ENCODE data around the gene ASB15.
A peak's percentile ranks its signal among the peaks of the same experiment; 100 is the strongest.
"Not testable (repeated sequence)": the region's sequence is repeated elsewhere in the genome, so short reads cannot be mapped to it uniquely, and the experiment has no call there.

ASB15 gene

GRCh38 chr7:123599766-123600165 lies 1.9 kb upstream of the ASB15 start:
- FAIRE-seq: no peak

DNA sequence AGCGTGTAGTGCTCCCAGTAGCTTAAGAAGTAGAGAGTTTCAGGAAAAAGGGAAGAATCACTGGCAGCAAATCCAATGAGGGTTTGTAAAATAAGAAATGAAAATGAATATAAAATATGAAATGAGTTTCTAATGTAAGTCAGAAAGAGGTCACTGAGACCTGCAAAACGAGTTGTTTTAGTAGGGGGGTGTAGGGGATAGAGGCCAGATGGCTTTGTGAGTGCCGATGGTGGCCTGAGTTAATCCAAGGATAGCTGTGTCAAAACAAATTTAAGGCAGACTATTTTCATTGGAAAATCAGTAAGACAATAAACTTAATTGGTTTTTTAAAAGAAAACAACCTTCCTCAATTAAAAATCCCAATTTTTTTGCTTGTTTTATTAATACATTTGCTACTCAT lies 745 bp upstream of the ASB15 start:
- FAIRE-seq: no peak

- no peak for FAIRE-seq
Measured at GRCh38 chr7:123602648-123603047, 1.0 kb downstream of the ASB15 start.

GRCh38 chr7:123604739-123605138 lies 3.1 kb downstream of the ASB15 start:
- no peak for FAIRE-seq

- FAIRE-seq: no peak
Measured at GRCh38 chr7:123607423-123607975, 5.9 kb downstream of the ASB15 start.

GRCh38 chr7:123608991-123609882 lies 7.6 kb downstream of the ASB15 start:
- FAIRE-seq: no peak

DNA sequence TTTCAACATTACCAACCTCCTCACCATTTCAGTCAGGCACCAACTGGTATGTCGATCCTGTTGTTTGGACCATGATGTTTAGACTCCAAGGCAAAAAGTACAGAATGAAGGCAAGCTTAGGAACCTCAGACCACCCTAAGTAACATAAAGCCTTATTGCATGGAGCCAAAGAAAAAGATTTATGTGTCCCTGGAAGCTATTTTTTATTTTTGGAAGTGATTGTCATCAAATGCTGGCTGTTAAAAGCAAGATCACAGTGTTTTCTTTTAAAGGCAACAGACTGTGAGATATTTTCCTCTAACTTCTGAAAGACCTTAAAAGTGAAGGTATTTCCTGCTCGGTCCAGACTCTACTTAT lies 8.2 kb downstream of the ASB15 start:
- no peak for FAIRE-seq

DNA sequence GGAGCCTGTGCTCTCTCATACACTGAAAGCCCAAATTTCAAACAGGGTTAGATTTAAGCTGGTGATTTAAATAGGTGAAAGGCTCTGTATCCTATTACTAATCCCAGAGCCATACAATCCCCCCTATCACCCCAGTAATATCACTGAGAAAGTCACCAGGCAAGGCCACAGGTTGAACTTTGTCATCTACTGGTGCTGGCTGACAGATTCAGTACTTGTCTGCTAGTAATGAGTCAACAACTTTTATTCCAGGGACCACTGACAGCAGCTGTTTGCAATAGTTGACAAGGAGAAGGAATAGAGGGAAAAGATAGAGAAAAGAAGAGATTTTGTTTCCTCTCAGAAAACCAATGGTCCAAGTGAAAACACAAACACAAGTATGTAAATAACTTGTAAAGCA lies 10.4 kb downstream of the ASB15 start:
- FAIRE-seq: no peak

- no peak for FAIRE-seq
Measured at GRCh38 chr7:123615344-123615743, 13.7 kb downstream of the ASB15 start.

DNA sequence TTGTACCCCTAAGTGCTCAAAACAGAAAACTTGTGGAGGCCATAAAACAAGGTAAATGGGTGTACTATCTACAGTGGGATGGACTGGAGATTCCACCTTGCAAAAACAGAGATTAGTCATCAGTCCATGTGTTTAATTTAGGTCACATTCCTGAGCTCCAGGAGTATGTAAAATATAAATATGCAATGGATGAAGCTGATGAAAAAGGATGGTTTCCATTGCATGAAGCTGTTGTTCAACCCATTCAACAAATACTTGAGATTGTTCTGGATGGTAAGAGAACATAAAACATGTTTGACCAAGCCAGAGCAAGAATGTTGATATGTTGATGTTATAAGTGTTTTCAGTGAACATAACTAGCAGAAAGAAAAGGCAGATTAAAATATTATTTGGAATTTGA lies 14.6 kb downstream of the ASB15 start:
- FAIRE-seq: no peak

GRCh38 chr7:123621707-123622106 lies 20.1 kb downstream of the ASB15 start:
- FAIRE-seq: no peak

DNA sequence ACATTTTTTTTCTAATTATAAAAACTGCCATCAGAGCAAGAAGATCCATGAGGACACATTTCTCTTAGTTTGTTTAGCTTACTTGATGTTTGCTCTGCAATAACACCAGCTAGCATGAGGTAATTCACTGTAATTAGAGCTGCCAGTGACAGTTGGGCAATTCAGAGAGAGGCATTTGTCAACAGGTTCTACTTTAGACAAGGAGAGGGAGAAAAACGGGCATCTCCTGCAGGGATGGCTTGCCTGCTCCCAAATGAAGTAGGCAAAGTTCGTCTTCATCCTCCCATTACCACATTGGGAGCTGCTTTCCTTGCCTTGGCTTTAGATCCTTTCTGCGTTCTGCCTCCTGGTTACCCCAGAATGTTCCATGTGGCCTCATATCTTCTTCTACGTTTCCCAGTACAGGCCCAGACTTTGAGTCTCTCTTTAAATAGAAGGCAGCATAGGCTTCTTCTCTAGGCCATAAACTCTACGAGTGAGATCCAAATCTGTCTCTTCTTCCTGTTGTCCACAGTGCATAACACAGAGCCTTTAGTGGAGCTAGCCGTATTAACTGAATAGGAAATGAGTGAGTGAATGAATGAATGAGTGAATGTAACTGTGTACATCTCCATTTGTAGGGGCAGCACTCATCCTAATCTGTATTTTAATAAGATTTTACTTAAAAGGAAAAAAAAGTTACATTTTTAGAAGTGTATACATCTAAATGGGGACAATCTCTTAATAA lies 21.2 kb downstream of the ASB15 start:
- no peak for FAIRE-seq

GRCh38 chr7:123624527-123625183 lies 23.0 kb downstream of the ASB15 start:
- no peak for FAIRE-seq

- FAIRE-seq: no peak
Measured at GRCh38 chr7:123625254-123625653, 23.6 kb downstream of the ASB15 start.

DNA sequence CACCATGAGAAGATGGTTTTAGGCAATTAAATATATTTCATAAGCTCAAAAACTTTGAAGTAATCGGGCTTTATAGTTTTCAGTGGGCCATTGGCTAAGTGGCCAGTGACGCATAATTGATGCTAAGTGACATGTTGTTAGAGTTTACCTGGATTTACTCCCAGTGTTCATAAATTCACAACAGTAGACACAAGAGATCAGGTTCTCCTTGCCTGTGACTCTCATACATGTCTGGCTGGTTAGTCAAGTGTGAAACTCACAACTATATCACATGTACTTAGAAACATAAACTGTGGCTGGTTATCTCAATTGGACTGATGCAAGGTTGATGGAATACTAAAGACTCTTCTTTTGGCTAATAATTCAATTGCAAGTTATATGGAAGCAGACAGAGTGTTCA lies 26.2 kb downstream of the ASB15 start:
- no peak for FAIRE-seq

DNA sequence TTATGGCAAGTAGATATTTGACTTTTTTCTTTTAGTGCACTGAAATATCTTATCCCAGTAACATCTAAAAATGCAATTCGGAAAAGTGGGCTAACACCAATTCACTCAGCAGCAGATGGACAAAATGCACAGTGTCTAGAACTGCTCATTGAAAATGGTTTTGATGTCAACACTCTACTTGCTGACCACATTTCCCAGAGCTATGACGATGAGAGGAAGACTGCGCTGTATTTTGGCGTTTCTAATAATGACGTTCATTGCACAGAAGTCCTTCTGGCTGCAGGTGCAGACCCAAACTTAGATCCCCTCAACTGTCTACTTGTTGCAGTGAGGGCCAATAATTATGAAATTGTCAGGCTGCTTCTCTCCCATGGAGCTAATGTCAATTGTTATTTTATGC lies 27.2 kb downstream of the ASB15 start:
- FAIRE-seq: no peak

- no peak for FAIRE-seq
Measured at GRCh38 chr7:123629281-123629680, 27.7 kb downstream of the ASB15 start.

- peak; percentile 64 for FAIRE-seq
Measured at GRCh38 chr7:123632808-123633207, 31.2 kb downstream of the ASB15 start.

DNA sequence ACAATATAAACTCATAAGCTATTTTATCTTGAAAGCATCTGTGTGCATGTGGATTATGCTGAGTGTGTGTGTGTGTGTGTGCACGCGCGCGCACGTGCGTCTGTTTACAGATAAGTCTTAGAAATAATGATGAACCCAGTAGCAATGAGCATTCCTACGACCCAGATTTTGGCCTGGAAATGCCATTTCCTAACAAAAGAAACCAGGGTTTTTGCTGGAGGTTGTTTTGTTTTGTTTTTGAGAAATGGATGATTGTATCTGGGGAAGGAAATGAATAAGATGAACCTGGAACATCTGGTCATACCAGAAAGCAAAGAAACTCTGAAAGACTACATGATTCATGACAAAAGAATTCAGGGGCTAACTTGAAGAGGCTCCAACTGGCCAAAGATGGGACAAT lies 31.9 kb downstream of the ASB15 start:
- FAIRE-seq: no peak

DNA sequence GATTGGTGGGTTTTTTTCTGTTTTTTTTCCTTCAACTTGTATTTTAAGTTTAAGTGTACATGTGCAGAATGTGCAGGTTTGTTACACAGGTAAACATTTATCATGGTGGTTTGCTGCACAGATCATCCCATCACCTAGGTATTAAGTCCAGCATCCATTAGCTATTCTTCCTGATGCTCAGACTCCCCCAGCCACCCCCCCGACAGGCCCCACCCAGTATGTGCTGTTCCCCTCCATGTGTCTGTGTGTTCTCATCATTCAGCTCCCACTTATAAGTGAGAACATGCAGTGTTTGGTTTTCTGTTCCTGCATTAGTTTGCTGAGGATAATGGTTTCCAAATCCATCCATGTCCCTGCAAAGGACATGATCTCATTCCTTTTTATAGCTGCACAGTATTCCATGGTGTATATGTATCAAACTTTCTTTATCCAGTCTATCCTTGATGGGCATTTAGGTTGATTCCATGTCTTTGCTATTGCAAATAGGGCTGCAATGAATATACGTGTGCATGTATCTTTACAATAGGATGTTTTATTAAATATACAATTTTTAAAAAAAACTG lies 32.5 kb downstream of the ASB15 start:
- not testable (repeated sequence) for FAIRE-seq

DNA sequence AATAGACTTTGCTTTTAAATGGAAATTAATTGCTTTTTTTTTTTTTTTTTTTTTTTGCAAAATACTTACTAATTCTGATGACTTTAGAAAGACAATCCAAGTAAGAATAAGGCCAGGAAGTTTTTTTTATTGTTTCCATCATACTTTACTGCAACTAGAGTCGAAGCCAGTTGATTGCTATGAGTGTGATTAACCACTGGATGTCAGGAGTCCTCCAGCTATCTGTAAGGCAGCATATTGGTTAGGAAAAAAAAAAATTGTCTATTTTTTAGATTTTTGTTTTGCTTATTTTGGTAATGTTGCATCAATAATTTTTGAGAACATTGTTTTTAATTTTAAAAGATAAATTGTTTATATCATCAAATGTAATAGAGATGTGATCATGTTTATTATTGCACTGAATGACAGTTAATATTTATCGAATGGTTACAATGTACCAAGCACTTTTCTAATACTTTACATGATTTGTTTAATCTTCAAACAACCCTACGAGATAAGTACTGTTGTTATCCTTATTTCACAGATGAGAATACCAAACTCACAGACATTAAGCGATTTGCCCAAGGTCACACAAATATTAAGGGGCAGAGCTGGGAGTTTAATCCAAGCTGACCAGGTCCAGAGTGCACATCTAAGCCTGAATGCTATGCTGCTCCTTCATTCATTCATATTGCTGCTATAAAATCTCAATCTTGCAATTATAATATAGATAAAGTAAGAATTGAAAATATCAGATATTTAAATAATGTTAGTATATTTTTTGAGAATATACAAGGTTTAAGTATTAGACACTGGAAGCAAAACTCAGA lies 34.1 kb downstream of the ASB15 start:
- FAIRE-seq: peak; percentile 70

GRCh38 chr7:123637203-123637602 lies 35.6 kb downstream of the ASB15 start:
- no peak for FAIRE-seq

All from colon (tissue), 2 donors.